ENCODE measurements around the gene UTP3. TPM values are rescaled to one million over a fixed set of nuclear protein-coding genes. Genes with fewer than 3 reads are reported as not detected.
A peak's percentile ranks its signal among the peaks of the same experiment; 100 is the strongest.

The UTP3 gene
- total RNA-seq, 1 donor from 2014 or later: 27.2 TPM

- Histone ChIP-seq H3K4me3 (peak overlapping the region; percentile 89), H3K4me1 (peaks cover 22% of the 10 kb centered on the region), H3K27ac (peak overlapping the region; percentile 93), H3K27me3 (no peaks in the 10 kb centered on the region), H3K36me3 (no peaks in the 10 kb centered on the region), H3K9me3 (no peaks in the 10 kb centered on the region)
- intact Hi-C loops (cut with DNase I): no loop called here
- DNase-seq (no peak), ATAC-seq (no peak)
- TF ChIP-seq CTCF (IDR thresholded peaks at IDR 0.05): no peak
Observed at GRCh38 chr4:70706516-70706915, 18.2 kb downstream of the UTP3 start.

- ATAC-seq: no peak
- TF ChIP-seq CTCF (IDR thresholded peaks at IDR 0.05): no peak
- no peak for DNase-seq
Observed at GRCh38 chr4:70709611-70710205, 21.4 kb downstream of the UTP3 start.

GRCh38 chr4:70711599-70711998 lies 23.3 kb downstream of the UTP3 start:
- ATAC-seq (no peak), DNase-seq (no peak)
- Histone ChIP-seq H3K4me3 (no peak overlapping the region), H3K9me3 (no peaks in the 10 kb centered on the region), H3K27ac (no peak overlapping the region), H3K4me1 (peaks cover 46% of the 10 kb centered on the region), H3K36me3 (no peaks in the 10 kb centered on the region), H3K27me3 (no peaks in the 10 kb centered on the region)
- no peak for TF ChIP-seq CTCF (IDR thresholded peaks at IDR 0.05)
- intact Hi-C loops (cut with DNase I): no loop called here

More at GRCh38 chr4:70709611-70710205, 21.4 kb downstream of the UTP3 start:
- Histone ChIP-seq H3K27me3 (no peaks in the 10 kb centered on the region), H3K4me3 (no peak overlapping the region), H3K4me1 (peaks cover 47% of the 10 kb centered on the region), H3K27ac (peak overlapping the region; percentile 9), H3K9me3 (no peaks in the 10 kb centered on the region), H3K36me3 (no peaks in the 10 kb centered on the region)
- intact Hi-C loops (cut with DNase I): no loop called here

- no peak for TF ChIP-seq CTCF (IDR thresholded peaks at IDR 0.05)
- no peak for ATAC-seq
- no peak for DNase-seq
- no peak overlapping the region for H3K27ac ChIP-seq
- no peak overlapping the region for H3K4me3 ChIP-seq
- intact Hi-C loops (cut with DNase I): no loop called here
- no peaks in the 10 kb centered on the region for H3K27me3 ChIP-seq
- H3K9me3 ChIP-seq: no peaks in the 10 kb centered on the region
- no peaks in the 10 kb centered on the region for H3K36me3 ChIP-seq
- peaks cover 40% of the 10 kb centered on the region for H3K4me1 ChIP-seq
Observed at GRCh38 chr4:70712150-70712549, 23.8 kb downstream of the UTP3 start.

- DNase-seq: no peak
- Histone ChIP-seq H3K9me3 (no peaks in the 10 kb centered on the region), H3K36me3 (no peaks in the 10 kb centered on the region), H3K4me1 (peaks cover 35% of the 10 kb centered on the region), H3K27me3 (no peaks in the 10 kb centered on the region), H3K4me3 (no peak overlapping the region), H3K27ac (peak overlapping the region; percentile 26)
- intact Hi-C loops (cut with DNase I): no loop called here
- ATAC-seq: no peak
- TF ChIP-seq CTCF (IDR thresholded peaks at IDR 0.05): no peak
Observed at GRCh38 chr4:70712604-70713452, 24.5 kb downstream of the UTP3 start.

All from upper lobe of right lung (tissue), 1 donor.